Measurements from ENCODE around the gene SIAH2. TPM values are rescaled to one million over a fixed set of nuclear protein-coding genes. Genes with fewer than 3 reads are reported as not detected.

The SIAH2 gene
- total and polyA plus RNA-seq, 2 experiments from 2014 or later, result 43.6 to 57.9 TPM

GRCh38 chr3:150783316-150783715 lies 20.3 kb upstream of the SIAH2 start:
- no peaks in the 10 kb centered on the region for H3K36me3 ChIP-seq (replicated peaks; ENCODE audit: insufficient read depth, low read depth)
- no peak overlapping the region for H3K27ac ChIP-seq
- no peaks in the 10 kb centered on the region for H3K9me3 ChIP-seq (ENCODE audit: low read depth)
- H2AFZ ChIP-seq, result no peak overlapping the region
- WGBS (ENCODE audit: low lambda C conversion rate, missing lambda C conversion rate), result 73% methylated on average over 1 of the region's 1 CpG
- no peaks in the 10 kb centered on the region for H4K20me1 ChIP-seq (ENCODE audit: insufficient read depth, poor library complexity, severe bottlenecking)
- no peaks in the 10 kb centered on the region for H3K9me2 ChIP-seq (replicated peaks; ENCODE audit: insufficient read depth)
- no peak overlapping the region for H3K4me2 ChIP-seq
- no peak for DNase-seq (ENCODE audit: low spot score)
- no peak overlapping the region for H3K4me3 ChIP-seq
- H3K79me2 ChIP-seq, result no peaks in the 10 kb centered on the region
- TF ChIP-seq EZH2 (IDR thresholded peaks at IDR 0.05; ENCODE audit: borderline replicate concordance) (no peak), EZH2phosphoT487 (IDR thresholded peaks at IDR 0.05; ENCODE audit: low read depth, severe bottlenecking, unreplicated experiment) (no peak)
- TF ChIP-seq, protein P1, sequence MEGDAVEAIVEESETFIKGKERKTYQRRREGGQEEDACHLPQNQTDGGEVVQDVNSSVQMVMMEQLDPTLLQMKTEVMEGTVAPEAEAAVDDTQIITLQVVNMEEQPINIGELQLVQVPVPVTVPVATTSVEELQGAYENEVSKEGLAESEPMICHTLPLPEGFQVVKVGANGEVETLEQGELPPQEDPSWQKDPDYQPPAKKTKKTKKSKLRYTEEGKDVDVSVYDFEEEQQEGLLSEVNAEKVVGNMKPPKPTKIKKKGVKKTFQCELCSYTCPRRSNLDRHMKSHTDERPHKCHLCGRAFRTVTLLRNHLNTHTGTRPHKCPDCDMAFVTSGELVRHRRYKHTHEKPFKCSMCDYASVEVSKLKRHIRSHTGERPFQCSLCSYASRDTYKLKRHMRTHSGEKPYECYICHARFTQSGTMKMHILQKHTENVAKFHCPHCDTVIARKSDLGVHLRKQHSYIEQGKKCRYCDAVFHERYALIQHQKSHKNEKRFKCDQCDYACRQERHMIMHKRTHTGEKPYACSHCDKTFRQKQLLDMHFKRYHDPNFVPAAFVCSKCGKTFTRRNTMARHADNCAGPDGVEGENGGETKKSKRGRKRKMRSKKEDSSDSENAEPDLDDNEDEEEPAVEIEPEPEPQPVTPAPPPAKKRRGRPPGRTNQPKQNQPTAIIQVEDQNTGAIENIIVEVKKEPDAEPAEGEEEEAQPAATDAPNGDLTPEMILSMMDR (IDR thresholded peaks at IDR 0.05; ENCODE audit: poor library complexity), result no peak
- no peaks in the 10 kb centered on the region for H3K27me3 ChIP-seq
- H3K4me1 ChIP-seq (ENCODE audit: insufficient read depth), result no peaks in the 10 kb centered on the region

DNA sequence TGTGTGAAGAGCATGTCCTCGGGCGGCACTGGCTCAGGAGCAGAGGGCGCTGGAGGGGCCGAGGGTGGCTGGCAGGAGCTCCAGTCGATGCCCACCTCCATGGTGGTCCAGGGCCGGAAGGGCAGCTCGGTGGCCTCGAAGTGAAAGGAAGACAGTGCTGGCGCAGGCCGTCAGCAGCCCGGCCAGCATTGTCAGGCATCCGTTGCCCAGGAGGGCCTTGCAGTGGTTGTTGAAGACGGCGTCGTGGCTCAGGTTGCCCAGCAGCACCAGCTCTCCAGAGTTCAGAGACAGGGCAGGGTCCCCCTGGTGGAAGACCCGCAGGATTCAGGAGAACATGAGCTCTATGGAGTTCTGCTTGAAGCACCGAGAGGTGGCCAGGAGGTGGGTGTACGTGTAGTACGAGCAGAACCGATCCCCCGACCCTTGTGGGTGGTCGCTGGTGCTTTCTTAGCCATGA lies 16.5 kb upstream of the SIAH2 start:
- Histone ChIP-seq H4K20me1 (ENCODE audit: insufficient read depth, poor library complexity, severe bottlenecking) (no peaks in the 10 kb centered on the region), H3K27me3 (no peaks in the 10 kb centered on the region), H3K9me3 (ENCODE audit: low read depth) (no peaks in the 10 kb centered on the region), H3K9me2 (replicated peaks; ENCODE audit: insufficient read depth) (no peaks in the 10 kb centered on the region), H3K4me2 (no peak overlapping the region), H3K27ac (no peak overlapping the region), H3K36me3 (replicated peaks; ENCODE audit: insufficient read depth, low read depth) (no peaks in the 10 kb centered on the region), H2AFZ (no peak overlapping the region), H3K79me2 (no peaks in the 10 kb centered on the region), H3K4me1 (ENCODE audit: insufficient read depth) (no peaks in the 10 kb centered on the region), H3K4me3 (no peak overlapping the region)
- TF ChIP-seq EZH2phosphoT487 (IDR thresholded peaks at IDR 0.05; ENCODE audit: low read depth, severe bottlenecking, unreplicated experiment) (no peak), EZH2 (IDR thresholded peaks at IDR 0.05; ENCODE audit: borderline replicate concordance) (no peak)
- TF ChIP-seq, protein P1 (IDR thresholded peaks at IDR 0.05; ENCODE audit: poor library complexity), result no peak
- 90% methylated on average over 22 of the region's 22 CpGs for WGBS (ENCODE audit: low lambda C conversion rate, missing lambda C conversion rate)
- DNase-seq (ENCODE audit: low spot score), result no peak

- Histone ChIP-seq H4K20me1 (ENCODE audit: insufficient read depth, poor library complexity, severe bottlenecking) (no peaks in the 10 kb centered on the region), H3K27ac (no peak overlapping the region), H3K4me2 (no peak overlapping the region), H3K4me1 (ENCODE audit: insufficient read depth) (no peaks in the 10 kb centered on the region), H3K36me3 (replicated peaks; ENCODE audit: insufficient read depth, low read depth) (no peaks in the 10 kb centered on the region), H3K4me3 (no peak overlapping the region), H2AFZ (no peak overlapping the region), H3K9me3 (ENCODE audit: low read depth) (no peaks in the 10 kb centered on the region), H3K27me3 (no peaks in the 10 kb centered on the region), H3K79me2 (no peaks in the 10 kb centered on the region), H3K9me2 (replicated peaks; ENCODE audit: insufficient read depth) (no peaks in the 10 kb centered on the region)
- TF ChIP-seq, protein P1 (IDR thresholded peaks at IDR 0.05; ENCODE audit: poor library complexity), result no peak
- TF ChIP-seq EZH2phosphoT487 (IDR thresholded peaks at IDR 0.05; ENCODE audit: low read depth, severe bottlenecking, unreplicated experiment), result no peak
- TF ChIP-seq EZH2 (IDR thresholded peaks at IDR 0.05; ENCODE audit: borderline replicate concordance), result no peak
- DNase-seq (ENCODE audit: low spot score), result no peak
- 97% methylated on average over 42 of the region's 42 CpGs for WGBS (ENCODE audit: low lambda C conversion rate, missing lambda C conversion rate)
Observed at GRCh38 chr3:150778793-150779401, 15.9 kb upstream of the SIAH2 start.
